Ramos (cell line): ENCODE data around the gene ZNF722.
"Not testable (repeated sequence)": the region's sequence is repeated elsewhere in the genome, so short reads cannot be mapped to it uniquely, and the experiment has no call there.

Experiments
- in situ Hi-C: fragments of 300-500 bp; cut with MboI; formaldehyde crosslinking; loops from one replicate; pipeline ENCODE4 v1.14.3; 2022; ENCODE audit warnings: low sequenced_read_pairs; ENCODE audit not compliant: unreplicated experiment

Gene ZNF722

DNA sequence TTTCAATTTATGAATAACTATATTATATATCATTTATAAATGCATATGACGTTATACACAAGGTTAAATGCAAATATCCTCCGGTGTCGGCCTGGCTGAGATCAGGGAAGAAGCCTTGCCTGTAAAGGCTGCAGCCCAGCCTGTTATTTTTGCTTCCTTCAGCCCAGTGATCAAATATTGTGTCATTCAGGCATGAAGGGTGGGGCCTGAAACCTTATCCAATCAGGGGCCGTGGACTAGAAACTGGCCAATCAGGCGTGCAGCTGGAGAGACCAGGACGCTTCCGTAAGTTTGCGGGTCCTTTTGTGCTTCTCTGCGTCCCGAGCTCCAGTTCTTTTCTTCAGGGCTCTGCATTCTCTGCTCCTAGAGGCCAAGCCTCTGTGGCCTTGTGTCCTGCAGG, at the start of gene ZNF722:
Gene ZNF722 (plus strand): TSS at position 301 of the 400 bp plus-strand sequence. CDS start 113 bp downstream, outside the sequence.
- in situ Hi-C loops, result no loop called here

DNA sequence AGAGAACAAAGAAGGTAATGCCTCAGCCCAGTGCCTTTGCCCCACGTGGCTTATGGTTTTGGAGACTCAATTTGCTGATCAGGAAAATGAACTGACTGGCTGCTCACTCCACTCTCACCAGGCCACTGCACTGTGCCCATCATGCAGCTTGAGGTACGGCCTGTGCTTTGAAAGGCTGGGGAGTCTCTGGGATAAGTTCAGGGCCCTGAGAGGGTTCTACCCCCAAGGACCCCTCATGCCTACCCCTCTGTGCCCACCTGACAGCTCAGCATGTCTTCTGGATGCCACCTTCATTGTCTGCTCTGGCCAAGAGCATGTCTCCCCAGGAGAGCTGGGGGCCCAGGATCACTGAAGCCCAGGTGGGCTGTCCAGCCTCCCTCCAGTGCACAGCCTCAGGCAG, 45.5 kb upstream of the ZNF722 start:
- in situ Hi-C loops, result no loop called here

DNA sequence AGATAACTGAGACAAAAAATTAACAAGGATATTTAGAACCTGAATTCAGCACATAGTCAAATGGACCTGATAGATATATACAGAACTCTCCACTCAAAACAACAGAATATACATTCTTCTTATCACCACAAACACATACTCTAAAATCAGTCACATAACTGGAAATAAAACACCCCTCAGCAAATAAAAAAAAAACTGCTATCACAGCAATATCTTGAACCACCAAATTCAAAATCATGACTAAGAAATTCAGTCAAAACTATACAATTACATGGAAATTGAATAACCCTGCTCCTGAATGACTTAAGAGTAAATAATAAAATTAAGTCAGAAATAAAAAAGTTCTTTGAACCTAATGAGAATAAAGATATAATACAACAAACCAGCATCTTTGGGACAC, 30.0 kb upstream of the ZNF722 start:
- in situ Hi-C loops, result no loop called here

DNA sequence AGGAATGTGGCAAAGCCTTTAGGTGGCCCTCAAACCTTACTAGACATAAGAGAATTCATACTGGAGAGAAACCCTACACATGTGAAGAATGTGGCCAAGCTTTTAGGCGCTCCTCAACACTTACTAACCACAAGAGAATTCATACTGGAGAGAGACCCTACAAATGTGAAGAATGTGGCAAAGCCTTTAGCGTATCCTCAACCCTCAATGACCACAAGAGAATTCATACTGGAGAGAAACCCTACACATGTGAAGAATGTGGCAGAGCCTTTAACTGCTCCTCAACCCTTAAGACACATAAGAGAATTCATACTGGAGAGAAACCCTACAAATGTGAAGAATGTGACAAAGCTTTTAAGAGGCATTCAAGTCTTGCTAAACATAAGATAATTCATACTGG, 16.8 kb downstream of the ZNF722 start:
- in situ Hi-C loops, result not testable (repeated sequence)

DNA sequence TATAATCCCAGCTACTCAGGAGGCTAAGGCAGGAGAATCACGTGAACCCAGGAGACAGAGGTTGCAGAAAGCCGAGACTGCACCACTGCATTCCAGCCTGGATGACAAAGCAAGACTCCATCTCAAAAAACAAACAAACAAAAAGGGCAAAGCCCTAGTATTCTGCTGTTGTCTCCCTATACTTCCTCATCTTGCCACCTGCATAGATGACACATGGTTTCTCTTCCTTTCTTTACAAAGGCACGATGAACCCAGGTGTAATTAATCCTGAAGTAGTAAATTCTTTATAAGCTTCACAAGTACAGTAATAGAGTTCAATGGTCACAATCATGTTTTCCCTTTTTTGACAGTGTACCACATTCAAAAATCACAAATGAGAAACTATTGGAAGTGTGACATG, 36.7 kb downstream of the ZNF722 start:
- in situ Hi-C loops, result no loop called here

DNA sequence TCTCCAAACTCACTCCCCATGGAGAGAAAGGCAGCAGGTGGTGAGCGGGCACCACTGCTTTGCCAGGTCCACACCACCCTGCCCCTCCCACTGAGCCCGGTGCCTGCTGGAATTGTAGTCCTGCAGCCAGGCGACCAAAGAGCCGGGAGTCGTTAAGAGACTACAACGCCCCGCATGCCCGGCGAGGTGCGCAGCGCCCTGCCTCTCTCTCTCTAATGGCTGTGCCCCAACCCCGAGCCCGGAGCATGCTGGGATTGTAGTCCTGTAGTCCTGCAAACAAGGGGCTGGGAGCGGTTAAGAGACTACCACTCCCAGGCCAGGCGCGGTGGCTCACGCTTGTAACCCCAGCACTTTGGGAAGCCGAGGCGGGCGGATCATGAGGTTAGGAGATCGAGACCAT, 38.4 kb downstream of the ZNF722 start:
- in situ Hi-C loops, result no loop called here

DNA sequence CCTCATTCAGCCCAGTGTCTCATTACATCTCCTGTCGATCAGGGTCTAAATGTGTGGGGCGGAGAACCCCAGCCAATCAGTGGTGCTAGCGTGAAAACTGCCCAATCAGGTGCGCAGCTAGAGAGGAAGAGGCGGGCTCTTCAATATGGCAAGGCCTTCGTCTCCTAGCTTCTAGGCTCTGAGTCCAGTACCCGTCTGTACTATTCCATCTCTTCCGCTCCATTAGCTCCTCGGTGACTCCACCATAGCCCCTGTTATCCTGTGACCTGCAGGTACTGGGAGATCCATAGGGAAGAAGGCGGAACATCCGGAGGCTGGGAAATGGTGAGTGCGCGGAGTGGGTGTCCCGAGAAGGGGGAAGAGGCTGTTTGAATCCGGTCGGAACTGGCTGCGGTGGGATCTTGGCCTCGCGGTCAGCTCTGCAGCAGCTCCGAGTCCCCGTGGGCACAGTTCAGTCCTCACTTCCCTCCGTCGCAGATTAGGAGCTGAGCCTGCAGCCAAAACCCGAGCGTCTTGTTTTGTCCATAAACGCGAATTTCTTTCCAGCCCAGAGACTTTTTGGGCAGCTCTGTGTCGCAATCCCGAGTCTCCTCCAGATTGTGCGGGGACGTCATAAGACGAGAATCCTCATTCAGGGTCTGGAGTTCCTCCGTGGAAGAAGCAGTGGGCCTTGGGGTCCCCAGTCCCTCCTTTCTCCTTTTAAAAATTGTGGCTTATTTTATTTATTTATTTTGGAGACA, 46.8 kb downstream of the ZNF722 start, which contains the start of gene ZNF727:
Gene ZNF727 (plus strand): TSS at position 134 of the 740 bp plus-strand sequence. CDS start 188 bp downstream, at position 322.
- in situ Hi-C loops, result no loop called here

DNA sequence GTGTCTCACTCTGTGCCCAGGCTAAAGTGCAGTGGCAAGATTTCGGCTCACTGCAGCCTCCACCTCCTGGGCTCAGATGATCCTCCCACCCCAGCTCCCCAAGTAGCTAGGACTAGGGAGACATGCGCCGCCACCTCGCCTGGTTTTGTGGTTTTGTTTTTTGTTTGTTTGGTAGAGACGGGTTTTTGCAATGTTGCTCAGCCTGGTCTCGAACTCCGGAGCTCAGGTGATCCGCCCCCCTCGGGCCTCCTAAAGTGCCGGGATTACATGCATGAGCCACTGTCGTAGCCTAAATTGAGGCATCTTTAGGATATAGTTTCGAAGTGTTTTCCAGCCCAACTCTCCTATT, 47.4 kb downstream of the ZNF722 start:
- in situ Hi-C loops, result no loop called here
